Liver (tissue), 3 donors: Measurements from ENCODE around the gene ZFYVE9.

Experiments used
- EGR1 ChIP-seq, 2 donors: IDR thresholded peaks; 2 replicates each; pipeline ENCODE4 v1.6.1; 2016 to 2018; ENCODE audit warnings: antibody characterized with exemption in 2 of 2, low read depth in 2 of 2
- FOXA2 ChIP-seq: IDR thresholded peaks from 2 replicates; pipeline ENCODE4 v1.6.1; 2016; ENCODE audit warnings: antibody characterized with exemption
- GABPA ChIP-seq, 2 donors: IDR thresholded peaks in 1 of 2; conservative IDR thresholded peaks in 1 of 2; 2 replicates each; pipeline ENCODE4 v1.6.1; 2016; ENCODE audit warnings: antibody characterized with exemption in 2 of 2, mild to moderate bottlenecking in 1 of 2, moderate library complexity in 1 of 2
- JUND ChIP-seq, 2 donors: IDR thresholded peaks; 2 replicates each; pipeline ENCODE4 v1.6.1; 2016; ENCODE audit warnings: antibody characterized with exemption in 2 of 2
- RAD21 ChIP-seq, 2 donors: IDR thresholded peaks; 2 replicates each; pipeline ENCODE4 v1.6.1; 2016; ENCODE audit warnings: antibody characterized with exemption in 2 of 2, mild to moderate bottlenecking in 2 of 2
- SP1 ChIP-seq: IDR thresholded peaks from 2 replicates; pipeline ENCODE4 v1.6.1; 2018; ENCODE audit warnings: antibody characterized with exemption, mild to moderate bottlenecking
- TAF1 ChIP-seq: conservative IDR thresholded peaks from 2 replicates; pipeline ENCODE4 v1.6.1; 2016; ENCODE audit warnings: antibody characterized with exemption, mild to moderate bottlenecking
- YY1 ChIP-seq: IDR thresholded peaks from 2 replicates; pipeline ENCODE4 v1.6.1; 2016; ENCODE audit warnings: antibody characterized with exemption, mild to moderate bottlenecking
- TF ChIP-seq, protein P1 (sequence below): IDR thresholded peaks from 2 replicates; pipeline ENCODE4 v1.6.1; 2016; ENCODE audit warnings: antibody characterized with exemption, mild to moderate bottlenecking
- TF ChIP-seq, protein P2 (sequence below): fragments of 150-350 bp; IDR thresholded peaks from 2 replicates; pipeline ENCODE4 v1.5.1; 2017; ENCODE audit warnings: improper control_type of control experiment, low read depth, low read length; ENCODE audit not compliant: missing input control
- TF ChIP-seq, protein P3 (sequence below): IDR thresholded peaks from 2 replicates; pipeline ENCODE4 v1.6.1; 2016; ENCODE audit warnings: antibody characterized with exemption
- donor health status: healthy.
- donor health status: healthy.

DNA sequence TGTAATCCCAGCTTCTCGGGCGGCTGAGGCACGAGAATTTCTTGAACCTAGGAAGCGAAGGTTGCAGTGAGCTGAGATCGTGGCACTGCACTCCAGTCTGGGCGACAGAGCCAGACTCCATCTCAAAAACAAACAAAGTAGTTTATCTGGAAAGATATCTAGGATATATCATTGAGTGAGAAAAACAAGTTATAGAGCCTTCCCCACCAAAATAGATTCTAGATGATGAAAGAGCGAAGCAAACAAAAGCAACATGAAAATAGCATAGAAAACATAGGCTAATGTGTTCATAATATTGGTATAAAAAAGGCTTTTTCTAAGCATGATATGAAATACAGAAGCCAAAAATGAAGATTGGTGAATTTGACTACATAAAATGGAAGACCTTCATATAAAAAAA, 52.1 kb downstream of the ZFYVE9 start:
- TF ChIP-seq, protein P1, sequence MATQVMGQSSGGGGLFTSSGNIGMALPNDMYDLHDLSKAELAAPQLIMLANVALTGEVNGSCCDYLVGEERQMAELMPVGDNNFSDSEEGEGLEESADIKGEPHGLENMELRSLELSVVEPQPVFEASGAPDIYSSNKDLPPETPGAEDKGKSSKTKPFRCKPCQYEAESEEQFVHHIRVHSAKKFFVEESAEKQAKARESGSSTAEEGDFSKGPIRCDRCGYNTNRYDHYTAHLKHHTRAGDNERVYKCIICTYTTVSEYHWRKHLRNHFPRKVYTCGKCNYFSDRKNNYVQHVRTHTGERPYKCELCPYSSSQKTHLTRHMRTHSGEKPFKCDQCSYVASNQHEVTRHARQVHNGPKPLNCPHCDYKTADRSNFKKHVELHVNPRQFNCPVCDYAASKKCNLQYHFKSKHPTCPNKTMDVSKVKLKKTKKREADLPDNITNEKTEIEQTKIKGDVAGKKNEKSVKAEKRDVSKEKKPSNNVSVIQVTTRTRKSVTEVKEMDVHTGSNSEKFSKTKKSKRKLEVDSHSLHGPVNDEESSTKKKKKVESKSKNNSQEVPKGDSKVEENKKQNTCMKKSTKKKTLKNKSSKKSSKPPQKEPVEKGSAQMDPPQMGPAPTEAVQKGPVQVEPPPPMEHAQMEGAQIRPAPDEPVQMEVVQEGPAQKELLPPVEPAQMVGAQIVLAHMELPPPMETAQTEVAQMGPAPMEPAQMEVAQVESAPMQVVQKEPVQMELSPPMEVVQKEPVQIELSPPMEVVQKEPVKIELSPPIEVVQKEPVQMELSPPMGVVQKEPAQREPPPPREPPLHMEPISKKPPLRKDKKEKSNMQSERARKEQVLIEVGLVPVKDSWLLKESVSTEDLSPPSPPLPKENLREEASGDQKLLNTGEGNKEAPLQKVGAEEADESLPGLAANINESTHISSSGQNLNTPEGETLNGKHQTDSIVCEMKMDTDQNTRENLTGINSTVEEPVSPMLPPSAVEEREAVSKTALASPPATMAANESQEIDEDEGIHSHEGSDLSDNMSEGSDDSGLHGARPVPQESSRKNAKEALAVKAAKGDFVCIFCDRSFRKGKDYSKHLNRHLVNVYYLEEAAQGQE = no peak
- TF ChIP-seq, protein P2, sequence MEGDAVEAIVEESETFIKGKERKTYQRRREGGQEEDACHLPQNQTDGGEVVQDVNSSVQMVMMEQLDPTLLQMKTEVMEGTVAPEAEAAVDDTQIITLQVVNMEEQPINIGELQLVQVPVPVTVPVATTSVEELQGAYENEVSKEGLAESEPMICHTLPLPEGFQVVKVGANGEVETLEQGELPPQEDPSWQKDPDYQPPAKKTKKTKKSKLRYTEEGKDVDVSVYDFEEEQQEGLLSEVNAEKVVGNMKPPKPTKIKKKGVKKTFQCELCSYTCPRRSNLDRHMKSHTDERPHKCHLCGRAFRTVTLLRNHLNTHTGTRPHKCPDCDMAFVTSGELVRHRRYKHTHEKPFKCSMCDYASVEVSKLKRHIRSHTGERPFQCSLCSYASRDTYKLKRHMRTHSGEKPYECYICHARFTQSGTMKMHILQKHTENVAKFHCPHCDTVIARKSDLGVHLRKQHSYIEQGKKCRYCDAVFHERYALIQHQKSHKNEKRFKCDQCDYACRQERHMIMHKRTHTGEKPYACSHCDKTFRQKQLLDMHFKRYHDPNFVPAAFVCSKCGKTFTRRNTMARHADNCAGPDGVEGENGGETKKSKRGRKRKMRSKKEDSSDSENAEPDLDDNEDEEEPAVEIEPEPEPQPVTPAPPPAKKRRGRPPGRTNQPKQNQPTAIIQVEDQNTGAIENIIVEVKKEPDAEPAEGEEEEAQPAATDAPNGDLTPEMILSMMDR = no peak
- TF ChIP-seq, protein P3, sequence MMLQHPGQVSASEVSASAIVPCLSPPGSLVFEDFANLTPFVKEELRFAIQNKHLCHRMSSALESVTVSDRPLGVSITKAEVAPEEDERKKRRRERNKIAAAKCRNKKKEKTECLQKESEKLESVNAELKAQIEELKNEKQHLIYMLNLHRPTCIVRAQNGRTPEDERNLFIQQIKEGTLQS = no peak
- TF ChIP-seq FOXA2 (no peak), JUND (IDR thresholded peaks at IDR 0.05) (no peak), TAF1 (no peak), RAD21 (IDR thresholded peaks at IDR 0.05) (no peak), SP1 (no peak), GABPA (IDR thresholded peaks at IDR 0.05 in 1 of 2, conservative IDR thresholded peaks at IDR 0.05 in 1 of 2) (no peak), YY1 (no peak), EGR1 (IDR thresholded peaks at IDR 0.05; ENCODE audit: low read depth in 2 of 2) (no peak)
